ENCODE results near the gene CITED1.
A peak's percentile ranks its signal among the peaks of the same experiment; 100 is the strongest.
"Not testable (repeated sequence)": the region's sequence is repeated elsewhere in the genome, so short reads cannot be mapped to it uniquely, and the experiment has no call there.

Gene CITED1, protein sequence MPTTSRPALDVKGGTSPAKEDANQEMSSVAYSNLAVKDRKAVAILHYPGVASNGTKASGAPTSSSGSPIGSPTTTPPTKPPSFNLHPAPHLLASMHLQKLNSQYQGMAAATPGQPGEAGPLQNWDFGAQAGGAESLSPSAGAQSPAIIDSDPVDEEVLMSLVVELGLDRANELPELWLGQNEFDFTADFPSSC

DNA sequence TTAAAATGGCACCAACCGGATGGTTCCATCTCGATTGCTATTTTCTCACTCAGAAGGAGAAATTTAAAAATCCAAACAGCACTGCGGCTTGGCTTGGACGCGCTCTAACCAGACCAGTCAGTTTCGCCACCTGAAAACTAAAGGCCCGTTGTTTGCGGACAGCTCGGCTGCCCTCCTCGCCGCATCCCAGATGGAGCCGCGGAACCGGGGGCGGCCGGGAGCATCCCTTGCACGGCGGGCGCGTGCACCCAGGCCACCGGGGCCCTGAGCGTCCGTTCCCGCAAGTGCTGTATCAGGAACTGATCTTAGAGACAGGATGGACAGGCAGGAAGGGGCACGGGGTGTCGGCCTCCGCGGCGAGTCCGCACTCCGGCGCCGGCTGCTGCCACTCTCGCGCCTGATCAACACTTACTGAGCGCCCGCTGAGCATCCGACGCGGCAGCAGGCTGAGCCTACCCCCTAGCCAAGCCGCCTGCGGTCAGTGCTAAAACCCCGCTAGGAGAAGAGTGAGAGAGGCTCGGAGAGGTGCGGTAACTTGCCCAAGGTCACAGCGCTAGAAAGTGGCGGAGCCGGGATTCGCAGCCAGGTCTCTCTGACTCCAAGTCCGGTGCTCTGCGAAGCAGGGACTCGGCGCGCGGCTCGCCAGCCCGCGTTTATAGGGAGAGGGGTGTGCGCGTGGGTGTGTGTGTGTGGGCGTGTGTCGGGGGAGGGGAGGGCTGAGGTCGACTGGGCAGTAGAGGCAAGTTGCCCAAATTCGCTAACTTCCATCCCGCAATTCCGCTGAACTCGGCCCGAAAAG, at the start of gene CITED1:
Gene CITED1 (minus strand): TSS at position 629 of the 799 bp plus-strand sequence. CDS start 3,045 bp downstream, outside the sequence.
- DNase-seq, result peak; percentile 18

DNA sequence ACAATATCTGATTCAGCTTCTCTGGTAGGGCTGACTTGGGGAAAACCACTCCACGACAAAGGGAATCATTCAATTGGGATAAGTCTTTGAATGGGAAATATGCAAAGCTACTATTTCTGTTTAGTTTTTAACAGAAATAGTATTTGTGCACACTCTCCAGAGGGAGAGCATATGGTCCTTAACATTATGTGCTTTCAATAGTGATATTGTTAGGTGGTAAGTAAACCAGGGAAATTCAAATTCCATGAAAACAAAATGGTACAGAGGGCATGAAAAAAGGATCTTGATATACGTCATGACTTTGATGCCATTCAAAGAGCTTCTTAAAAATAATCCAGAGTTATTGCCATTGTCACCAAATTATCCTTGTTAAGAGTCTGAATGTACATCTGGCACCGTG, 47.1 kb upstream of the CITED1 start:
- no peak for DNase-seq

DNA sequence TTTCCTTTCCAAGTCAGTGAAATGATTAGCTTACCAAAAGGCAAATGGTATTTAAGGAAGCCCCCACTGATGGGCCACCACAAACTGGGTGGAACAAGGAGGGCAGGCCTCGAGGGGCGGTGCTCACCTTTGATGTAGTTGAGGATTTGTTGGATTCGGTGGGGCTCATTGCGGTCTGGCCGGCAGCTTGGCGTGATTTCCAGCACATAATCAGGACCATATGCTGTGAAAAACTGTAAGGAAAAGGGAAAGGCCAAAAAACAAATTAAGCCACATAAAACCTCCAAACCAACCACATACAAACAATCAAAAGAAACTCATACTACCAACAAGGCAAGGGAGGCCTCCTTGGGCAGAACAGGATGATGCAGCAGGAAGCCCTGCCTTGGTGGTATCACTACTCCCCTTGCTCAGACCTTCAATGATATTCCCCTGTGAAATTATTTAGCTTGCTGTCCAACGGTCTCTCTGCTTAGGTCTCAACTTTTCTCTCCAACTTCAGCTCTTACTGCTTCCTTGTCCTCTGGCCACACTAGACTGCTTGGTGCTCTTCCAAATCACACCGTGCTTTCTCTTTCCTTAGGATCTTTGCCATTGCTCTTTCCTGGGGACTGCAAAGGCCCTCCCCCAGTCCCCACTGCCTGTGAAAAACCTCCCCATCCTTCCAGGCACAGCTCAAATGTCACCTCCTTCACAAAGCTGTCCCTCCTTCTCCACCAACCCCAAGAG, 46.1 kb upstream of the CITED1 start:
- no peak for DNase-seq

DNA sequence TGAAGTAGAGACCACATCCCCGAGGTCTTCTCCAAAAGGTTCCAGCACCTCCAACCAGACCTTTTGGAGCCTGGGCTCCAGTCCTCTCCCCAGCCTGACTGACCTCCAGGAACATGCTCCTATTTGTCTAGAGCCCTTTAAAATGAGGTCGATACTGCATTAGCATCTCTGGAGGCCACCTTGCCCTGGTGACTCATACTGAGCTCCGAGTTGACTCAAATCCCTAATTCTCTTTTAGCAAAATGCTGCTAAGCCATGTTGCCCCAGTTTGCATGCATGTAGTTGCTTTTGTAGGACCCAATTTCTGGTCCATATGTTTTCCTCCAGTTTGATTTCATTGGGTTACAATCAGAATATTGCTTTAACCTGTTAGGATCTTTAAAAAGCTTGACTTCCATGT, 43.5 kb upstream of the CITED1 start:
- DNase-seq, result peak; percentile 84

DNA sequence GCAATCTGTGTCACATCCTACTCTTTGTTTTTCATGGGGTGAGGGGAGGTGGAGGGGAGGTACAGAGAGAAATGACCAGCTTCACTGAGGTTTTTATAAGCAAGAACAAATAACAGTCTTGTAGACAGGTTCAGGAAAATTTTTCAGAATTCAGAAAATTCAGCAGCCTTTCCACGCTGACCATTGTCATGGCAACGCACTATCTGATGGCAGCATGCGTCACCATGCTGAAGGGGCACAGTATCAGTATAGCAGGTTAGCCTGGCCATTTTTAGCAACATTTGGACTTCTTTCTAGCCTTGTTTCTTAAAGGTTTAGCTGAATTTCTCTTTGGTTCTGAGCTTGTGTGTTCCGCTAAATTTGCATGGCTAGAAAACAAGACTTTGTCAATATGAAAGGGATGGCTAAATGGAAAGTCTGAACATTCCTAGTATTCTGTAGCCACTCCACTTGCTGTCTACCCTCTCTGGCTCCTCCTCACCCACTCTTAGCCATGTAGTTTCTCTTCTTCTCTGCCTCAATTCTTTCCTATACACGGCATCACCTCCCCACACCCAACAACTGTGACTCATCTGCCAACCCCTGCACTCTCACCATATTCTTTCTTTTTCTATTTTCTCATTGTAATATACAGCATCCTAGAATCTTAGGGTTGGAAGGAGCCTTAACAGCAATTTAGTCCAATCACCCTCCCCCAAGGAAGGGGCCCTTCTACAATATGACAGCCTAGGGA, 42.7 kb upstream of the CITED1 start:
- peak; percentile 68 for DNase-seq

DNA sequence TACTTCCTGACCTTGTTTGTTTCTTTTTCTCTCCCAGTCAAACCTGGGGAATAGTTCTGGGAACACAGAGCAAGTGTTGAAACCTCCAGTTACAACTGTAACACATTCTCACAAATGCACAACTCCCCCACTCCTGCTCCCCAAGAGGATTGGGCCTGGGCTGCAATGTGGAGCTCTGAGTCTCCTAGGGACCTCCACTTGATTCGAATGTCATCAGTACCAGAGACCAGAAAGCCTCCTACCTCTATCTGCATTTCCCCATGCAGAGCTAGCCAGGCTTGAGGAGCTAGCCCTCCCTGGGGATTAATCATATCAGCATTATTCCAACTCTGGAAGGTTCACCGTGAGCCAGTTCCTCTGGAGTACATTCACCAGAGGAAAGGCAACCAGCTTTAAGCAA, 41.7 kb upstream of the CITED1 start:
- no peak for DNase-seq

DNA sequence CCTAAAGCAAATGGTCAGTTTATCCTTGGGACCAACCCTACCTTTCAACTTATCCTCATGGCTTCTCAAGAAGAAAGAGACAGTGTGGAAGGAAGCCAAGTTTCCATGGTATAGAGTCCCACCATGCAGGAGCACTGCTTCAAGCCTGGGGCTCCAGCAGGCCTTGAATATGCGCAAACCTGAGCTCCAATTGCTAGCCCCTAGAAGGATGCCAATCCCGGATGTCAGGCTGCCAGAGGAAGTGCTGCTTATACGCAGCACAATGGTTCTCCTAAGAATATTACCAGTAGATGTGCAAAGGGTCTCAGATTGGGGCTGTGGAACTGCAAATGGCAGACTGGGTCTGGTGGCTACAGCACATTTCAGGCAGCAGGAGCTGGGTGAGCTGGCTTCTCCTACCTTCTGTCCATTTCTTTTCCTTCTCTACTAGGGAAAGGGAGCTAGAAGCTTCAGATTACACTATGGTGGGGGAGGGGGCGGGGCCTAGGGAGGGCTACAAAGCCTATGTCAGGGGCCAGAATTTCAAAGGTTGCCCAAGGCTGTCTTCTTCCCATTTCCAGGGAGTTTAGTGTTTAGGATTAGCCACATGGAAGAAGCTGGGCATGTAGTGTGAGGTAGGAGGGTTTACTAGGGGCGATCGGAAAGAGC, 40.7 kb upstream of the CITED1 start:
- DNase-seq, result no peak

DNA sequence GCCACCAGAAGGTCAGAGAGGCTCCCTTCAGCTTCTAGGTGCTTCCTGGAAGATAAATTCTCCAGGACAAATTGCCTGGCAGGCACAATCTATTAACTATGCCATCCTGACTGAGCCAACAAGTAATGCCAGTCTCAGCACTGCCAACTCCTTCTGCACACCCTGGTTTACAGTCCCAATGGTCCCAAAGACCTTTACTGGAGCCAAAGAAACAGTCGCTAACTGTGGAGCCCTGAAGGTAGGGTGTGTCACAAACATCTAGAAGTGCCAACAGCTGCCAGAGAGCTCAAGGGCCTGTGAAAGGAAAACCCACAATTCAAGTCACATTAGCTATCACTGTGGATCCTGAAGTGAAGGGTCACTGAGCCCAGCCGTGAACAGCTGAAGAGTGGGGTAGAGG, 34.9 kb upstream of the CITED1 start:
- DNase-seq, result no peak

DNA sequence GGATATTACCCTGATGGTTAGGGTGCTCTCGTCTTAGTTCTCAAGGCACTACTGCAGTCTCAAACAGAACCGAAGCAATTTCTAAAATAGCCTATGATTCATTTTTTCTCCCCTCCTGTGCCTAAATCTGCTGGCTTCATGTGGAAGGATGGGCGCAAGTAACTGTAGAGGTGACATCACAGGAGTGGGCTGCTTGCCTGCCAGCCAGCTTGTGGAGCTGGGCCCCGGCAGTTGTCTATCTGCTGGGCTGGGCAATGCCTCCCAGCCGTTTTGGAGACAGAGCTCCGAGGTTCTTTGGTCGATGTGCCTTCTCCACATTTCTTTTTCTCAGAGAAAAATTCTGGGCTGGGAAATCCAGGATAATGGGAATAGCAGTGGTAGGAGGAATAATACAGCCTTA, 34.3 kb upstream of the CITED1 start:
- DNase-seq, result no peak

DNA sequence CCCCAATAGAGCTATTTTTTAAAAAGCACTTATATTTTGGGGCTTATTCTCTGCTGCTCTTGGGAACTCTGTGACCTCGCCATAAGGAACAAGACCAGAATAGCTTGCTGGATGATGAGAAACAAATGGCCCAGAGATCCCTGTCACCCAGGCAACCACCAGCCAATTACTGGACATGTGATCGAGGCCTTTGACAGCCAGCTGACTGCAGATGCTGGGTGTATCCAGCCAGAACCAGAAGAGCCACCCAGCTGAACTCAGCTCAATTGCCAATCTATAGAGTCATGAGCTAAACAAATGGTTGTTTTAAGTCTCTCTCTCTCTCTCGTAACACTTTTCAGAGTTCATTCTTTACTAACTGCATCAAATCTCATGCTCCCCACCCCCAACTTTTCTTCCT, 24.4 kb upstream of the CITED1 start:
- no peak for DNase-seq

DNA sequence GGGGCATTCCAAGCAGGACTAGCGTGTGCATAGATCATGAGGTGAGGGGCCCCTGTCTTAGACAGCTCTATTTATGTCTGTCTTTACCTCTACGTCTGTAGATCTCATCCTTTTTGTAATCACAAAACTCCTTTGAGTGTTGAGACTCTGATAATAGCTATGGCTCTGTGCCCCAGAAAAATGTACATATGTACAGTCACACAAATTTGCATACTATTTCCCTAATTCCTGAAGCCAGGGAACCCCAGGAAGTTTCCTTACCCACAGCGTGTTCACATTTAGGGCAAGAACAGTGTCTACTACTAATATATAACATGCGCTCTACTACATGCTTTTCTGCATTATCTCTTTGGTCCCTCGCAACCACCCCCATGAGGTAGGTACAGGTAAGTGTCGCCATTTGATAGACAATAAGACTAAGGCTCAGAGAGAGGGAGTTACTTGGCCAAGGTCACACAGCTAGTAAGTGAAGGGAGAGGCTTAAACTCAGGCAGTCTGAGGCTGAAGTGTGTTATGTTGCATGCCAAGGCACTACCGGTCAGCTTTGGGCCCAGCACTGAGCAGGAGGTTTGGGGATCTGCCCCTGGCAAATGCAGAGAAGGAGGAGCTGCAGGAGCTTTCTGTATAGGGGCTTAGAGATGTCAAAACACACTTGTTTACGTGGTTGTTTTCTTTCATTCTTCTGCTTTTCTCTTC, 21.0 kb upstream of the CITED1 start:
- no peak for DNase-seq

DNA sequence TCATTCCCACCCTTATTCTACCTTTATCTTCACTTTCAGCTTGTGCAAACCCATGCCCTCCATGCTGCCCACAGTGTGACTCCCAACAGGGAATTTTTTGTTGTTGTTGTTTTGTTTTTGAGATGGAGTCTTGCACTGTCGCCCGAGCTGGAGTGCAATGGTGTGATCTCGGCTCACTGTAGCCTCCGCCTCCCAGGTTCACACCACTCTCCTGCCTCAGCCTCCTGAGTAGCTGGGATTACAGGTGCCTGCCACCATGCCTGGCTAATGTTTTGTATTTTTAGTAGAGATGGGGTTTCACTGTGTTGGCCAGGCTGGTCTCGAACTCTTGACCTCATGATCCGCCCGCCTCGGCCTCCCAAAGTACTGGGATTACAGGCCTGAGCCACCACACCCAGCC, 13.9 kb upstream of the CITED1 start:
- not testable (repeated sequence) for DNase-seq

DNA sequence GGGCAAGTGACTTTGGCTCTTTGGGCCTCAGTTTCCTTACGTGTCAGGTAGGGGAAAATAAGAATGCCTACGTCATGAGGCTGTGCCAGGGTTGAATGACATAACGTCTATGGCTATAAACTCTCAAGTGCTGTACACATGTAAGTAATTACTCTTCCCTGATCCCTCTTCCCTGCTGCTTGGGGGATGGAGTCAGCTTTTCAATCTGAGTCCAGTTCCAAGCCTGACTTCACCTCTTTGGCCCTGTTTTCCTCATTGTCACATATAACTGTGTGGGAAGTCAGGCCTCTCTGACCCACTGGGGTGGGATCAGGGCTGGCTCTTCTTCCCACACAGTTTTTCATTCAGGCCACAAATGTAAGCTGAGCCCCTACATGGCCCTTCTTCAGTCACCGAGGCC, 11.4 kb upstream of the CITED1 start:
- DNase-seq, result no peak

DNA sequence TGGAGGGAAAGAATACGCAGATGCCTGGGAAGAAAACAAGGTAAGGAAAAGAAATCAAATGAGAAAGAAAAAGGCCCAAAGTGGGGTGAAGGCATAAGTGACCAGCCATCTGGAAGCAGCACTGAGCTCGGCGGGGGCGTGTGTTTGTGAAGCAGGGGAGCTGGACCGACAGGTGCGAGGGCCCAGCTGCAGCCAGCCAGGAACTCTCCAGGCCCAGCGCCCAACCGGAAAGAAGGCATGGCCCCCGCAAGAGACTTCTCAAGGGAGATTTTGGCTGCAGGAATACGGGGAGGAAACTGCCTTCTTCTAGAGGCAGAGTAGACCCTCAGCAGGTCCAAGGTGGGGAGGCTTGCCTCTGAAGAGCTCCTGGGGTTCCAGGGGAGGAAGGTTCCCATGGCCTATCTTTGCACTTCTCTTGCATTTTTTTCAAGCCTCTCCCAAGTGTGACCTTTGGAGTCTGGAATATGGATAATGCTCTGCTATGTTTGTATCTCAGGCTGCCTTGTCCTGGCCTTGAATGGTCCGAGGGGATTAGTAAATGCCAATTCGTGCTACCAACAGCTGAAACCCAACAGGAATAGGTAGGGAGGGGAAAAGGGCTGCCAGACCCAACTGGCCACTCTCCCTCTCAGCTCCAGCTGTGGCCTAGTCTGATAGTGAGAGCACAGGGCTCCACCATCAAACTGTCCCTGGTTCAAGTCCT, 10.8 kb upstream of the CITED1 start:
- no peak for DNase-seq

DNA sequence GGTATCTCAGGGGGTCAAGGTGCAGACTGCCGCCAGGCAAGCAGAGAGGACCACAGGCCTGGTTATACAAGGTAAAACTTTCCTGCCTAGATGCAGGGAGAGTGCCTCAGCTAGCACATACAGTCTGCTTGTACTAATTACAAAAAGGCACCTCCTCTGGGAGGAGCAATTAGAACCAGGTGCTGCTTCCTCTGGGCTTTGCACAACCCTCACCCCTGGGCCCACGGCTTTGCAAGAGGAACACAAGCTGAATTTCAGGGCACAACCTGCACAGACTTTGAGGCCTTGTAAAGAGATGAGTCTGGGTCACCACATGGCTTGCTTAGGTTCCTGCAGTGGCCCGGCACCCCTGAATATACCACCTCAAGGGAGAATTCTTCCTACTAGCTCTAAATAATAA, 9.2 kb upstream of the CITED1 start:
- DNase-seq, result no peak

DNA sequence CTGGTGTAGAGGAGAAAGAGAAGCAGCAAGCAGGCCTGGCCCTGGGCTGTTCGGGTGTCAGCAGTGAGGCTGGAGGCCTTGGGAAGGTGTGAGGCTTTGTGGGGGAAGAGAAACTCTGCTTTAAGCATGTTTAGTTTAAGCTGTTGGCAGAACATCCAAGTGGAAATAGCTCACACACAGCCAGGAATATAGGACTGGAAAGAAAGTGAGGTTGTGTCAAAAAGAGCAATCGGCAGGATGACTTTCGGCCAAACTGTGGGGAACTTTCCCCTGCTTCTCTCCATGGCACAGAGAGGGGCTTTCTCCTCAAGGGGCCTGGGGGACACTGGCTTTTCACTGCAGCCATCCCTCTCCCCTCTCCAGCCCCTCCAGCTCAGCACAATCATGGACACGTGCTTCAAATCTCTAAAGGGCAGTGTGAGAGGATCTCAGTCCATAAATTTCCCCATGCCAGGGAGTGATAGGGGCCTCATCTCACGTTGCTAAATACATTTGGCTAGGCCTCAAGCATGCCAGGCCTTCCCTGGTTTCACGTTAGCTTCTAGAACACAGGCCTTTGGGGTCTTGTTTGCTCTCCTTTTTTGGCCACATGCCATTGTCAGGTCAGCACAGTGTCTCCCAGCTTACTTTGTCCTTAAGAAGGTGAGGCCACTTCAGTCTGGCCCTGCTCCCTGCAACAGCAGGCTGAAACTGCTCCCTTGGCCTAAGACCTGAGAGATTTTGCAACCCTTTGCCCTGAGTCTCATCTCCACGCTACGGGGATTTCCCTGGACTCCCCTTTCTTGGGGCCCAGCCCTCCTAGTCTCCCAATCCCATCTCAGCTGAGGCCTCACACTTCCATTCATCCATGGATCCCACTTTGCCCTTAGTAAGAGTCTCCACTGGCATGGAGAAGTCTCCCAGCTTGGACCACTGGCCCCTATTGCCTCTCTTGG, 8.3 kb upstream of the CITED1 start:
- no peak for DNase-seq

DNA sequence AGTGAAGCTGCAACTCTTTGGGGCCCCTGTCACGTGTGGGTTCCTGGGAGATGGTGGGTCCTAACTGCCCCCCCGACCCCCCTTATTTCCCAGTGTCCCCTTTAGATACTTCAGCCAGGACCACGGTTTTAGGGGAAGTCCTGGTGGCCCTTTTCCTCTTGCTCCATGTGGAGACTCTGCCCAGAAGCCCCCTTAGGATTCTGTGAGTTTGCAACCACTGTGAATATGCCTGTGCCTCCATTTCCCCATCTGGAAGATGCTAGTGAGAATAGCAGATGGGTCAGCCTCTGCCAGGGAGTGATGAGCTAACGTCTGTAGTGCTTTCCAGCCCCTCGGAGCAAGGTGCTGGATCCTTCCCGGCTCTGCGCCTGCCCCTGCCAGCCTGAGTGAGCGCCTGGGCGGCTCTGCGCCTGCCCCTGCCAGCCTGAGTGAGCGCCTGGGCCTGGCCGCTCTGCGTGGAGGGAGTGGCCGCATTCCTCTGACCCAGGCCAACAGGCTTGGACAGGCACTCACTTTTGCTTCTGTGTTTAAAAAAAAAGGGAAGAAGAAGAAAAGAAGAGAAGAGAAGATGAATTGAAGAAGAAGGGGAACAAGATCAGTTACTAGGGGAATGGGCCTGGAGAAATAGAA, 6.7 kb upstream of the CITED1 start:
- DNase-seq, result no peak

DNA sequence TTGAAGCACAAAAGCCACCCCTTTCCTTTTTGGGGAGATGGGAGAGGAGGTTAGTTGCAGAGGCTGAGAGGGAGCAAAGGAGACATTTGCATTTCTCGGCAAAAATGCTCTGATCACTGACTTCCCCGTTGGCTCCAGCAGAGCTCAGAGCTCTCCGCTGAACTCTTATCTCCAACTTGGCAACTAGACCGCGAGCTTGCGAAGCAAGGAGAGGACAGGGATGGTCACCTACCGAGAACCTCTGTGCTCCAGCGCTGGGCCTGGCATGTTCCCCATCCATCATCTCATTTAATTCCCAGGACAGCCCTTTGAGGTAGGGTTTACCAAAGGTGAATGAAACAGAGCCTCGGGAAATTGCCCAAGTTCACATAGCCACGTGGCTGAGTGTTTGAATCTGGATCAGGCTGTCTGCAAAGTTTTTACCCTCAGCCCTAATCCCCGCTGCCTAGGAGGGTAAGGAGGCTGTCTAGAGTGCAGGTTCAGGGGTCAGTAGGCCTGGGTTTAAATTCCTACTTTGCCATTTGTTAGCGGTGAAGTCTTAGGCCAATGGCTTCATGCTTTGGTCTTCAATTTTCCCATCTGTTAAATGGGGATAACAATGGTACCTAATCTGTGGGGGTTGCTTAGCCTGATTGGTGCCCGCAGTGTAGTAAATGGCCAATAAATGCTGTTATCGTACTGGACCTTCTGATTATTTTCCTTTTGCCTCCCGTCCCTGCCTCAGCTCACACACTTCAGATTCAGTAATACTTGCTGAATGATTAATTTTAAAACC, 3.8 kb upstream of the CITED1 start:
- no peak for DNase-seq
